Measurements from ENCODE around the gene EXD3.

The EXD3 gene

DNA sequence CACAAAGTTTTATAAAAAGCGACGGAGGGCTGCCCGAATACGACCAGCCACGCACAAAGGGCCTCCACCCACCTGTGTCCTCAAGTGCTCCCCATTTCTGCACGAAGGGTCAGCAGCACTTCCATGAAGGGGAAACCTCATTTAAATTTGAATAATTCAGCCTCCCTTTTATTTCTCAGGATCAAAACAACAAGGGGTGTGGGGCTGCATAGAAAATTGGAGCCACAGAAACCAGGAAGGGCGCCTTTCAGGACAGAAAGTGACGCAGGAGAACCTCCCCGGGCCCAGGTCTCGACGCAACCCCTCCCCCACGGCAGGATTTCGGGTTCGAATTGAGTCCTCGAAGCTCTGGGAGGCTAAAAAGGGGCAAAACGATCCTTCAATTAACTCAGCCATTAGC is 123.0 kb downstream of the EXD3 start:
- DNase-seq (ENCODE audit: low read depth): no peak
- TF ChIP-seq, protein P1, sequence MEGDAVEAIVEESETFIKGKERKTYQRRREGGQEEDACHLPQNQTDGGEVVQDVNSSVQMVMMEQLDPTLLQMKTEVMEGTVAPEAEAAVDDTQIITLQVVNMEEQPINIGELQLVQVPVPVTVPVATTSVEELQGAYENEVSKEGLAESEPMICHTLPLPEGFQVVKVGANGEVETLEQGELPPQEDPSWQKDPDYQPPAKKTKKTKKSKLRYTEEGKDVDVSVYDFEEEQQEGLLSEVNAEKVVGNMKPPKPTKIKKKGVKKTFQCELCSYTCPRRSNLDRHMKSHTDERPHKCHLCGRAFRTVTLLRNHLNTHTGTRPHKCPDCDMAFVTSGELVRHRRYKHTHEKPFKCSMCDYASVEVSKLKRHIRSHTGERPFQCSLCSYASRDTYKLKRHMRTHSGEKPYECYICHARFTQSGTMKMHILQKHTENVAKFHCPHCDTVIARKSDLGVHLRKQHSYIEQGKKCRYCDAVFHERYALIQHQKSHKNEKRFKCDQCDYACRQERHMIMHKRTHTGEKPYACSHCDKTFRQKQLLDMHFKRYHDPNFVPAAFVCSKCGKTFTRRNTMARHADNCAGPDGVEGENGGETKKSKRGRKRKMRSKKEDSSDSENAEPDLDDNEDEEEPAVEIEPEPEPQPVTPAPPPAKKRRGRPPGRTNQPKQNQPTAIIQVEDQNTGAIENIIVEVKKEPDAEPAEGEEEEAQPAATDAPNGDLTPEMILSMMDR (IDR thresholded peaks at IDR 0.05; ENCODE audit: control insufficient read depth, extremely low read depth, insufficient read depth): no peak
- peak overlapping the region; percentile 63 for H3K4me3 ChIP-seq (ENCODE audit: low read depth, low read length)

DNA sequence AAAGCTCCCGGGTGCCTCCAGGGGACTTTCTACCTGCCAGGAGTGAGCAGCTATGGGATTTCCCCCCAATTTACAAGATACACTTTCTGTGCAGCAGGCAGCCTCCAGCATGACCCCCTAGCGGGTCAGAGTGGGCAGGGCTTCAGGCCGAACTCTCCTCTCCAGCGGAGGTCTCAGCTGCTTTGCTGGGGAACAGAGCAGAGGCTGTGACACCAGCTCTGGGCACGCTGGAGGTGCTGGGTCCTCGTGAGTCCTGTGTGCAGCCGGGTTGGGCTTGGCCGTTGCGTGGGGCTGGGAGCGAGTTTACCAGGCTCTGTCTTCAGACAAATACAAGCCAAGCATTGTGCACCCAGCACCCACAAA is 123.8 kb downstream of the EXD3 start:
- no peak for DNase-seq (ENCODE audit: low read depth)
- H3K4me3 ChIP-seq (ENCODE audit: low read depth, low read length): peak overlapping the region; percentile 63
- TF ChIP-seq, protein P1 (IDR thresholded peaks at IDR 0.05; ENCODE audit: control insufficient read depth, extremely low read depth, insufficient read depth): no peak

DNA sequence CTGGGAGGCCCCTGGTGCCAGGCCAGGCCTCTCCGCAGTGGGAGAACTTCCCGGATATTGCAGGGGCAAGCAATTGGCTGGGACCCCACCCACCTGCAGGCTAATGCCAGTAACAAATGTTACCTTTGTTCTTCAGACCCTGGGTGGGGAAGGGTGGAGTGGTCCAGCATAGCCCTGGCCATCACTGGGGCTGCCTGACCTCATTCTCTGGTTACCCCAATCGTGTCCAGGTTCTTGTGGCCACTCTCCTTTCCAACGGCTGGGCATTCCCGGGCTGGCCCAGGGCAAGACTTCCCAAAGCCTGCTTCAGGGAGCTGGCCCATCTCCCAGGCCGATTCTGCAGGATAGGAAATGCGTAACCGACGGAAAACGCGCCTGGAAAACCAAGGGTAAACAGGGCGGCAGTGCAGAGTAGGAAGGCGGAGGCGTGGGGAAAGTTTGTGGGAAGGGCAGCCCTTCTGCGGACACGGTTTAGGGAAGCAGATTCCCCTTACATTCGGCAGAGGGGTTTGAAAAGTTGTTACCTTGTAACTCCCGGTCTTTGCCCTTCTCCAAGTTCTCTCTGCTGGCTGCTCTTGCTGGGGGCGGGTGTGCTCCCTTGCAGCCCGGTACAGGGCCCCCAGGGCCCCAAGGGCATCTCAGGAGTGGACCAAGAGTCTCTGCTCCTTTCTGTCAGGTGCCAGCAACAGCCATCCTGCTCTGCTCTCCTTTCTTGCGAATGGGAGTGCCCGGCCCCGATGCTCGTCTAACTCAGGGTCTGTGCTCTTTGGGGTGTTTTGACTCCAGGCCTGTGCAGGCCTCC is 124.4 kb downstream of the EXD3 start:
- TF ChIP-seq, protein P1 (IDR thresholded peaks at IDR 0.05; ENCODE audit: control insufficient read depth, extremely low read depth, insufficient read depth): no peak
- H3K4me3 ChIP-seq (ENCODE audit: low read depth, low read length): peak overlapping the region; percentile 63
- DNase-seq (ENCODE audit: low read depth): no peak

DNA sequence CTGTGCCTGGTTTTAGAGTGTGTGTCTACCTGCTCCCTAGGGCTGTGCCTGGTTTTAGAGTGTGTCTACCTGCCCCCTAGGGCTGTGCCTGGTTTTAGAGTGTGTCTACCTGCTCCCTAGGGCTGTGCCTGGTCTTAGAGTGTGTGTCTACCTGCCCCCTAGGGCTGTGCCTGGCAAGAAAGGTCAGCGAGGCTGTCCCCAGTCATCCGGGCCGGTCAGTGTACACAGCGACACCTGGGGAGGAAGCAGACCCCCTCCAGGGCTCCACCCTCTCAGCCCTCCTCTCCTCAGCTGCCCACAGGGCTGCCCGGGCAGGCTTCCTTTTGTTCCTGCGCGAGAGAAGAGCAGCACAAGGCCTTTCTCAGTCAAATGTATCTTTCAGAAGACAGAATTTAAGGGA is 125.0 kb downstream of the EXD3 start:
- TF ChIP-seq, protein P1 (IDR thresholded peaks at IDR 0.05; ENCODE audit: control insufficient read depth, extremely low read depth, insufficient read depth): 0 out of 2 replicates have a peak, but pooled peaks have one; percentile 0
- DNase-seq (ENCODE audit: low read depth): no peak
- peak overlapping the region; percentile 25 for H3K4me3 ChIP-seq (ENCODE audit: low read depth, low read length)

DNA sequence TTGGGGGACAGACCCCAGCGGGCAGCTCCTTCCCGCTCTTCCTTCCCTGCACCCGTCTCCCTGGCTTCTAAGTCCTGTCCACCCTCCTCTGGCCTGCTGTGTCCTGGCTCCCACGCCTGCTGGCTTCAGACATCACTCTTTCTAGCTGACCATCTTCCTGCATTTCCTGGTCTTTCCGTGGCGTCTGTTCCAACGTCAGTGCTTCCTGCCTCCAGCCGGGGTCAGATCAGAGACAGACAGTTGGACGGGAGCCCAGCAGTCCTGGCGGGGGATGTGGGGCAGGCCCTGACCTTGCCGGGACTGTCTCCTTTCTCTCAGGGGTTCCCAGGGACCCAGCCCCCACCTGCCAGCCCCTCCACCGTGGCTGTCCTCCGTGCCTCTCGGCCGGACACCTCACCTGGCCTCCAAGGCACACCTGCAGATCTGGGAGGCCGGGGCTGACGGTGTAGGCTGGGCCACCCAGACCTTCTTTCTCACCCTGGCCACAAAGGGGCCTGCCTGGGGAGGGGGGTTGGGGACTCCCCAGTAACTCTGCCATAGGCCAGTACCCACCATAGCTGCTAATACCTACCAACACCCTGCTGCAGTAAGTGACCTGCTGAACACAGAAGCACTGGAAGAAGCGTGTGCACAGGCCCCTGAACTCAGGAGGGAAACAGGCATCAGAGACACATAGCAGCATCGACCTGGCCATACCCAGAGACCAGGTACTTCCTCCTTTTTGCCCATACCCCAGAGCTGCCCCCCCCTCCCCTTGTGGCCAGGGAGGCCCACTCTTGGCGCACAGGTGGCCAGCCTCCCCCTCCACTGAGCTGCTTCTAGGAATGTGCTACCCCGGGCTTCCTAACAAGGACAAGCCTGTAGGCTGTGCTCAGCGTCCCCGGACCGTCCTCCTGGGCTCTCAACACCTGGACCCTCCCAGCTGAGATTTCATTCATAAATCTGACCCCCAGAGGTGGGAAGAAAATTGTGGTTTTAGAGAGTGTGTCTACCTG is 126.0 kb downstream of the EXD3 start:
- no peak for DNase-seq (ENCODE audit: low read depth)
- no peak overlapping the region for H3K4me3 ChIP-seq (ENCODE audit: low read depth, low read length)
- TF ChIP-seq, protein P1 (IDR thresholded peaks at IDR 0.05; ENCODE audit: control insufficient read depth, extremely low read depth, insufficient read depth): no peak

DNA sequence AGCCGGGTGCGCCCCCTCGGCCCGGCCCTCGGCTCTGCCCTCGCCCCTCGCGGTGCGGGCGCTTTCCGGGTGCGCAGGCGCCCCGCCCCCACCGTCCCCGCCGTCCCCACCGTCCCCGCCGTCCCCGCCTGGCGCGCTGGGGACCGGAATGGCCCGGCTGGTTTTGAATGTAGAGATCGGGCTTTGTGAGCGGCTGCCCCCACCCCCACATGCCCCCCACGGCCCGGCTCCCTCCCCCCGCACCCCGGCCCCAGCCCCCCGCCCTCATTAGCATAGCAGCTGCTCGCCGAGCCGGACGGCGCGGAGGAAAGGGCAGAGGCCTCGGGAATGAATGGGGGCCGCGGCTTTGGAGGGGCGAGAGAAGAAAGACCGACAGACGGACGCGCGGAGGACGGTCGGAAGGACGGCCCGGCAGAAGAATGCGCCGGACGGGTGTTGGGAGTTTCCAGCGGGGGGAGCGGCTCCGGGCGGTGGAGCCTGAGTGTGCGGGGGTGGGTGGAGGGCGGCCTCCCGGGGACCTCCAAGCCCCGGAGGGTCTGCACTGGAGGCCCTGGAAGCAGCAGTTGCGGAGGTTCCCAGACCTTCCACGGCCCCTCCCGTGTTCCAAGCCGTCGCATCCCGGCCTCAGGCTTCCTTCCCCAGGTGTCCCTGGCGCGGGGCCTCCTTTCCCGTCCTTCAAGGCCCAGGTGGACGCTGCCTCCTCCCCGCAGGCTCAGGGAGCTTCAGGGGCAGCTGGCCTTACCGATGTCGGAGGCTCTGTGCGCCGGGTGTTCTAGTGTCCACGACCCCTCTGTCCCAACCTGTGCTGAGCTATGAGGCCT is 126.9 kb downstream of the EXD3 start:
- TF ChIP-seq, protein P1 (IDR thresholded peaks at IDR 0.05; ENCODE audit: control insufficient read depth, extremely low read depth, insufficient read depth): no peak
- DNase-seq (ENCODE audit: low read depth): no peak
- H3K4me3 ChIP-seq (ENCODE audit: low read depth, low read length): no peak overlapping the region
